K562 (cell line): ENCODE results near the gene KIF6. TPM values are rescaled to one million over a fixed set of nuclear protein-coding genes. Genes with fewer than 3 reads are reported as not detected.

Experiments
- ATAC-seq: fragments of 200-7000 bp; cut with Tn5 transposase; 3 replicates; pipeline ENCODE4 v1.9.1; 2020; ENCODE audit warnings: moderate library complexity
- BruUV-seq: library from RNA; stranded (reverse); fragments of 400-500 nt; replicated peaks from 2 replicates; lab custom pipeline; 2021; lab: Mats Ljungman, UMichigan
- CTCF ChIA-PET: fragments of 300-600 bp; formaldehyde crosslinking; extraction: SDS; loops from one replicate; lab custom pipeline; 2021; ENCODE audit warnings: low intra/inter-chr PET ratio; lab: Yijun Ruan, JAX
- POLR2A ChIA-PET: fragments of 300-600, 350-650 bp; sonication (Branson Sonifier 250); formaldehyde crosslinking; extraction: SDS; loops from one replicate; lab custom pipeline; 2021; ENCODE audit warnings: antibody characterized with exemption, inconsistent platforms; lab: Yijun Ruan, JAX
- DNase-seq, 4 experiments: peaks; one replicate each; pipeline versions ENCODE4 v3.0.0 to v3.0.0-alpha.2; 2011 to 2018; ENCODE audit warnings: low spot score in 3 of 4, mixed read lengths in 3 of 4; ENCODE audit errors: extremely low read depth in 1 of 4
- FAIRE-seq: peaks from 2 replicates; lab custom pipeline; 2011; peaks lifted over from hg19 to GRCh38; lab: Jason Lieb, UNC
- H2AFZ ChIP-seq: 2 replicates; pipeline ENCODE4 v1.6.0; 2011; ENCODE audit warnings: low read depth, low read length, control low read depth, inconsistent platforms
- H3K27ac ChIP-seq: fragments of 200-600 bp; 3 replicates; pipeline ENCODE4 v1.8.0; 2011; ENCODE audit warnings: low read depth, mild to moderate bottlenecking, control low read depth, inconsistent platforms, low read length, moderate library complexity, mixed read lengths; ENCODE audit errors: extremely low read depth
- H3K27me3 ChIP-seq, 2 experiments: fragments of 300-600 bp in 1 of 2; 2 replicates in 1 of 2; 3 replicates in 1 of 2; pipeline versions ENCODE4 v1.6.0 to v1.8.0; 2011; ENCODE audit warnings: inconsistent platforms in 2 of 2, low read length in 2 of 2, mild to moderate bottlenecking in 1 of 2, mixed read lengths in 1 of 2, moderate library complexity in 1 of 2; ENCODE audit not compliant: control insufficient read depth in 2 of 2, insufficient read depth in 2 of 2
- H3K36me3 ChIP-seq: fragments of 300-600 bp; 3 replicates; pipeline ENCODE4 v1.8.0; 2011; ENCODE audit warnings: mild to moderate bottlenecking, low read length, inconsistent platforms; ENCODE audit not compliant: control insufficient read depth, insufficient read depth
- H3K4me1 ChIP-seq, 2 experiments: fragments of 200-600 bp in 1 of 2; replicated peaks in 1 of 2; 2 replicates in 1 of 2; 3 replicates in 1 of 2; pipeline versions ENCODE4 v1.5.1 to v1.8.0; 2011; ENCODE audit warnings: inconsistent platforms in 2 of 2, low read length in 2 of 2, mild to moderate bottlenecking in 1 of 2, mixed read lengths in 1 of 2, moderate library complexity in 1 of 2; ENCODE audit not compliant: control insufficient read depth in 2 of 2, insufficient read depth in 2 of 2
- H3K4me2 ChIP-seq: 2 replicates; pipeline ENCODE4 v1.6.1; 2011; ENCODE audit warnings: low read length, control low read depth, inconsistent platforms, mixed read lengths; ENCODE audit not compliant: insufficient read depth
- H3K4me3 ChIP-seq: fragments of 200-600 bp; sonication (generic), shearing (Covaris generic); 2 replicates; pipeline ENCODE4 v1.5.1; 2016; ENCODE audit warnings: control low read depth, inconsistent platforms
- H3K79me2 ChIP-seq: fragments of 200-600 bp; 3 replicates; pipeline ENCODE4 v1.8.0; 2011; ENCODE audit warnings: low read length, inconsistent platforms; ENCODE audit not compliant: control insufficient read depth, insufficient read depth
- H3K9ac ChIP-seq, 2 experiments: 2 replicates each; pipeline versions ENCODE4 v1.6.0 to v1.6.1; 2011; ENCODE audit warnings: low read depth in 2 of 2, low read length in 2 of 2, control low read depth in 1 of 2, inconsistent platforms in 1 of 2, mild to moderate bottlenecking in 1 of 2, mixed read lengths in 1 of 2; ENCODE audit not compliant: insufficient read depth in 1 of 2
- H3K9me1 ChIP-seq: one replicate; pipeline ENCODE4 v1.6.0; 2011; ENCODE audit warnings: inconsistent platforms, mild to moderate bottlenecking, low read length, moderate library complexity; ENCODE audit not compliant: control insufficient read depth, insufficient read depth
- H3K9me3 ChIP-seq: replicated peaks from 2 replicates; pipeline ENCODE4 v1.5.1; 2011; ENCODE audit warnings: low read depth, low read length, inconsistent platforms; ENCODE audit not compliant: control insufficient read depth, insufficient read depth
- H4K20me1 ChIP-seq: replicated peaks from 2 replicates; pipeline ENCODE4 v1.6.1; 2011; ENCODE audit warnings: low read length, inconsistent platforms, mixed read lengths; ENCODE audit not compliant: control insufficient read depth, insufficient read depth
- ARID1B ChIP-seq: fragments of 450-650 bp; IDR thresholded peaks from 2 replicates; pipeline ENCODE4 v1.6.1; 2016; ENCODE audit warnings: antibody characterized with exemption, mild to moderate bottlenecking, inconsistent platforms
- MTA3 ChIP-seq: fragments of 450-650 bp; formaldehyde crosslinking; IDR thresholded peaks from 2 replicates; pipeline ENCODE4 v1.6.1; 2017; ENCODE audit warnings: mild to moderate bottlenecking, borderline replicate concordance
- ZNF239 ChIP-seq: fragments of 250-450 bp; sonication (Bioruptor Pico); IDR thresholded peaks from 2 replicates; pipeline ENCODE4 v1.4.0; 2020; ENCODE audit warnings: mild to moderate bottlenecking
- WGBS: fragments of 100-300 bp; shearing (Covaris generic); methylation state at CpG from one replicate; pipeline ENCODE4 v1.1.6; 2016; ENCODE audit warnings: low coverage, mixed read lengths; ENCODE audit not compliant: insufficient coverage; ENCODE audit errors: missing lambda C conversion rate; 5-methylcytosine and 5-hydroxymethylcytosine counted together
- in situ Hi-C: fragments of 300-500 bp; cut with MboI; formaldehyde crosslinking; loops from 4 replicates; pipeline ENCODE4 v1.15.0; 2018; ENCODE audit warnings: inconsistent platforms, mixed read lengths
- intact Hi-C: fragments of 100-400 bp; cut with micrococcal nuclease; formaldehyde crosslinking; loops from 2 replicates; pipeline ENCODE4 v1.14.2; 2022
- polyA plus RNA-seq, 8 experiments: library from polyadenylated mRNA; depleted of rRNA in 4 of 8; stranded (reverse) in 5 of 8; unstranded in 3 of 8; fragments of >200 nt; fragmentation: Nextera tagmentation in 2 of 8; fragmentation: Illumina TruSeq in 1 of 8; extraction: Ambion mirVana in 2 of 8; extraction: Trizol in 1 of 8; gene quantifications; 2 replicates each; pipeline versions ENCODE4 v1.2.1 to v1.2.3, GENCODE V29; 2011 to 2014; ENCODE audit warnings: inconsistent platforms in 1 of 8, missing spikeins in 1 of 8
- total RNA-seq, 7 experiments: library from RNA; depleted of rRNA in 6 of 7; stranded (reverse); fragments of >200 nt in 6 of 7; fragmentation: Illumina TruSeq in 2 of 7; extraction: Trizol in 2 of 7; gene quantifications; 2 replicates each; pipeline versions ENCODE4 v1.2.1 to v1.2.3, GENCODE V29; 2011 to 2021; ENCODE audit warnings: low replicate concordance in 1 of 7
- TF ChIP-seq, protein P1 (sequence below), 2 experiments: fragments of 450-650 bp; IDR thresholded peaks; 2 replicates each; pipeline ENCODE4 v1.6.1; 2016; ENCODE audit warnings: mild to moderate bottlenecking in 2 of 2, borderline replicate concordance in 1 of 2, low read depth in 1 of 2, moderate library complexity in 1 of 2
- TF ChIP-seq, protein P2 (sequence below): fragments of 250-450 bp; sonication (Bioruptor Pico); IDR thresholded peaks from 2 replicates; pipeline ENCODE4 v1.5.0; 2021
- TF ChIP-seq, protein P3 (sequence below): sonication (generic); formaldehyde crosslinking; IDR thresholded peaks from 2 replicates; pipeline ENCODE4 v1.8.1; 2023; ENCODE audit warnings: mild to moderate bottlenecking, missing genetic modification reagents

The KIF6 gene
- total and polyA plus RNA-seq, 9 of the 15 experiments (the other 6 are each of a cell fraction or from before 2014, with no cell fraction given), result not detected

DNA sequence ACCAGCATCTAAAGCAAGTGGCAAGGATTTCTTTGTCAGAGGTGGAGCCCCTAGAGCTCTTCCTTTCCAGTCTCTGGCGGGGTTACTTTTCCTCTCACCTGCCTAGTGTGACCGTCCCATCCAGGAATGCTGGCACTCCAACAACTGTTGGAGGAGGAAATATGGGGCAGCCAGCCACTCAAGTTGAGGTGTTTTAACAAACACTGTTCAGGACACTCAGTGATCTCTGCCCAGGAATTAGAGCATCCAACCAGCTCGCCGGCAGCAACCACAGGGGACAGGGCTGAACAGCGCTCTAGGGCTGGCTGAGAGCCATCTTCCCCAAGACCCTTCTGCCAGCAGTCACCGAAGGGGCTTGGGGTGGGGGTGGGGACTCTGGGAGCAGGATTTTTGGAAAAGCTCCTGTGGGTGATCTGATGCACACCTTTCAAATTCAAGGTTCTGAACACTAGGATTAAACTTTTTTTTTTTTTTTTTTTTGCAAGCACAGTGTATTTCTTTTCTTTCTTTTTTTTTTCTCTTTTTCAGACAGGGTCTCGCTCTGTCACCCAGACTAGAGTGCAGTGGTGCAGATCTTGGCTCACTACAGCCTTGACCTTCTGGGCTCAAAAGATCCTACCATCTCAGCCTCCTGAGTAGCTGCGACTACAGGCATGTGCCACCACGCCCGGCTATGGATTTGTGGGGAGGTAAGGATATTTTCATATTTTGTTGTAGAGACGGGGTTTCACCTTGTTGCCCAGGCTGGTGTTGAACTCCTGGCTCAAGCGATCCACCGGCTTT, 374.3 kb downstream of the KIF6 start:
- in situ Hi-C loops, result loop anchor here (25.0 kb wide), 3 partner anchors 961 to 1686 kb away; partner anchors contain the start of genes TSPO2 and UNC5CL
- Histone ChIP-seq H3K27ac (no peak overlapping the region), H3K9me3 (no peaks in the 10 kb centered on the region), H3K9me1 (no peaks in the 10 kb centered on the region), H2AFZ (no peak overlapping the region), H3K79me2 (no peaks in the 10 kb centered on the region), H3K4me3 (no peak overlapping the region), H3K27me3 (peaks cover 20 to 37% of the 10 kb centered on the region in 2 experiments; a peak in 3 of 5 replicates), H3K4me2 (no peak overlapping the region), H3K4me1 (no peaks in the 10 kb centered on the region), H3K36me3 (no peaks in the 10 kb centered on the region), H4K20me1 (peaks cover 6% of the 10 kb centered on the region; the same call in 1 of the 2 replicates), H3K9ac (no peak overlapping the region; a peak in 1 of 4 replicates)
- ATAC-seq, result no peak
- intact Hi-C loops, result no loop called here
- under 1% methylated on average over 13 of the region's 13 CpGs for WGBS
- ChIA-PET CTCF (no interaction called here), POLR2A (interaction anchor here (0.6 kb wide), 2 partner anchors 18 to 182 kb away, joined by 3 read pairs; no protein-coding TSS in a partner anchor)
- no peak for FAIRE-seq
- no peak for DNase-seq
- no TSS peak for BruUV-seq
- TF ChIP-seq, protein P1, sequence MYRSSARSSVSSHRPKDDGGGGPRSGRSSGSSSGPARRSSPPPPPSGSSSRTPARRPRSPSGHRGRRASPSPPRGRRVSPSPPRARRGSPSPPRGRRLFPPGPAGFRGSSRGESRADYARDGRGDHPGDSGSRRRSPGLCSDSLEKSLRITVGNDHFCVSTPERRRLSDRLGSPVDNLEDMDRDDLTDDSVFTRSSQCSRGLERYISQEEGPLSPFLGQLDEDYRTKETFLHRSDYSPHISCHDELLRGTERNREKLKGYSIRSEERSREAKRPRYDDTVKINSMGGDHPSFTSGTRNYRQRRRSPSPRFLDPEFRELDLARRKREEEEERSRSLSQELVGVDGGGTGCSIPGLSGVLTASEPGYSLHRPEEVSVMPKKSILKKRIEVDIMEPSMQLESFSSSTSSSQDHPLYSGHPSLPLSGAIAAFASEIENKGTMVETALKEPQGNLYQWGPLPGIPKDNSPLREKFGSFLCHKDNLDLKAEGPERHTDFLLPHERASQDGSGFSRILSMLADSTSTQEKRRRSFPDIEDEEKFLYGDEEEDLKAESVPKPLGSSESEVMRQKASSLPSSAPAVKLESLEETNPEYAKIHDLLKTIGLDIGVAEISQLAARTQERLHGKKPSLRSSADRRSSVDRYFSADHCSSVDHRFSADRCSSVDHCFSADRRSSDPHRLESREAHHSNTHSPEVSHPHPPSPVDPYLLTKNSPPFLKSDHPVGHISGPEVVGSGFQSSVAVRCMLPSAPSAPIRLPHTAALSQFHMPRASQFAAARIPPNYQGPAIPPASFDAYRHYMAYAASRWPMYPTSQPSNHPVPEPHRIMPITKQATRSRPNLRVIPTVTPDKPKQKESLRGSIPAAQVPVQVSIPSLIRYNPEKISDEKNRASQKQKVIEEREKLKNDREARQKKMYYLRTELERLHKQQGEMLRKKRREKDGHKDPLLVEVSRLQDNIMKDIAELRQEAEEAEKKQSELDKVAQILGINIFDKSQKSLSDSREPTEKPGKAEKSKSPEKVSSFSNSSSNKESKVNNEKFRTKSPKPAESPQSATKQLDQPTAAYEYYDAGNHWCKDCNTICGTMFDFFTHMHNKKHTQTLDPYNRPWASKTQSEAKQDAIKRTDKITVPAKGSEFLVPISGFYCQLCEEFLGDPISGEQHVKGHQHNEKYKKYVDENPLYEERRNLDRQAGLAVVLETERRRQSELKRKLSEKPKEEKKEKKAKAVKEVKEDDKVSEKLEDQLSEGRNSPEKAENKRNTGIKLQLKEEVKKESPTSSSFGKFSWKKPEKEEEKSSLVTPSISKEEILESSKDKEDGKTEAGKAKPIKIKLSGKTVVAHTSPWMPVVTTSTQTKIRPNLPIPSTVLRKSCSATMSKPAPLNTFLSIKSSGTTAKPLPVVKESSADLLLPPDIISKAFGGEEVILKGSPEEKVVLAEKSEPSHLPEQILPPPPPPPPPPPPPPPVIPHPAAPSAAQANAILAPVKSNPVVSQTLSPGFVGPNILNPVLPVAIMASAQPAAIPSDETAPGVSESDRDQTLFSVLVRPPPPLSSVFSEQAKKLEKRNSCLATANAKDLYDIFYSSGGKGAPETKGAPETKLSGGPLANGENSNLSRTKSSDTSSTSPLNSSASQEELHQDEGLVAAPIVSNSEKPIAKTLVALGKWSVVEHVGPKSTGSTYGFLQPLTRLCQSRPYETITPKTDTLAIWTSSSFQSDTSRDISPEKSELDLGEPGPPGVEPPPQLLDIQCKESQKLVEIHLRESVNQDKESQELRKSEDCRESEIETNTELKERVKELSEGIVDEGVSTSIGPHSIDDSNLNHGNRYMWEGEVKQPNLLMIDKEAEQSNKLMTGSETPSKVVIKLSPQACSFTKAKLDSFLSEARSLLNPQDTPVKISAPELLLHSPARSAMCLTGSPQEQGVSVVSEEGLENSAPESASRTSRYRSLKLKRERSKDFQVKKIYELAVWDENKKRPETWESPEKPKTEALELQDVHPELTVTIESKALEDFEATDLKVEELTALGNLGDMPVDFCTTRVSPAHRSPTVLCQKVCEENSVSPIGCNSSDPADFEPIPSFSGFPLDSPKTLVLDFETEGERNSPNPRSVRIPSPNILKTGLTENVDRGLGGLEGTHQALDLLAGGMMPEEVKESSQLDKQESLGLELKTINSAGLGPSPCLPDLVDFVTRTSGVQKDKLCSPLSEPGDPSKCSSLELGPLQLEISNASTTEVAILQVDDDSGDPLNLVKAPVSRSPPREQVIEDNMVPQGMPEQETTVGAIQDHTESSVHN (IDR thresholded peaks at IDR 0.05; ENCODE audit: borderline replicate concordance in 1 of 2, low read depth in 1 of 2), result no peak
- TF ChIP-seq, protein P2, sequence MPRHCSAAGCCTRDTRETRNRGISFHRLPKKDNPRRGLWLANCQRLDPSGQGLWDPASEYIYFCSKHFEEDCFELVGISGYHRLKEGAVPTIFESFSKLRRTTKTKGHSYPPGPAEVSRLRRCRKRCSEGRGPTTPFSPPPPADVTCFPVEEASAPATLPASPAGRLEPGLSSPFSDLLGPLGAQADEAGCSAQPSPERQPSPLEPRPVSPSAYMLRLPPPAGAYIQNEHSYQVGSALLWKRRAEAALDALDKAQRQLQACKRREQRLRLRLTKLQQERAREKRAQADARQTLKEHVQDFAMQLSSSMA, result no peak
- TF ChIP-seq ZNF239 (CRISPR knock-in tag), result no peak
- no peak for TF ChIP-seq MTA3
- TF ChIP-seq, protein P3, sequence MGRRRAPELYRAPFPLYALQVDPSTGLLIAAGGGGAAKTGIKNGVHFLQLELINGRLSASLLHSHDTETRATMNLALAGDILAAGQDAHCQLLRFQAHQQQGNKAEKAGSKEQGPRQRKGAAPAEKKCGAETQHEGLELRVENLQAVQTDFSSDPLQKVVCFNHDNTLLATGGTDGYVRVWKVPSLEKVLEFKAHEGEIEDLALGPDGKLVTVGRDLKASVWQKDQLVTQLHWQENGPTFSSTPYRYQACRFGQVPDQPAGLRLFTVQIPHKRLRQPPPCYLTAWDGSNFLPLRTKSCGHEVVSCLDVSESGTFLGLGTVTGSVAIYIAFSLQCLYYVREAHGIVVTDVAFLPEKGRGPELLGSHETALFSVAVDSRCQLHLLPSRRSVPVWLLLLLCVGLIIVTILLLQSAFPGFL, result no peak
- no peak for TF ChIP-seq ARID1B
